GM23248 (cell line): Measurements from ENCODE around the gene STRIT1.

Source experiments
- EZH2 ChIP-seq: fragments of 200-600 bp; sonication (generic); IDR thresholded peaks from 2 replicates; pipeline ENCODE4 v1.6.1; 2018; ENCODE audit warnings: antibody characterized with exemption, mild to moderate bottlenecking; ENCODE audit not compliant: insufficient read depth, poor library complexity, severe bottlenecking
- EZH2phosphoT487 ChIP-seq: fragments of 200-600 bp; sonication (generic); IDR thresholded peaks from 2 replicates; pipeline ENCODE4 v1.6.1; 2018; ENCODE audit warnings: antibody characterized with exemption, moderate library complexity, mild to moderate bottlenecking, low read depth; ENCODE audit not compliant: insufficient read depth

DNA sequence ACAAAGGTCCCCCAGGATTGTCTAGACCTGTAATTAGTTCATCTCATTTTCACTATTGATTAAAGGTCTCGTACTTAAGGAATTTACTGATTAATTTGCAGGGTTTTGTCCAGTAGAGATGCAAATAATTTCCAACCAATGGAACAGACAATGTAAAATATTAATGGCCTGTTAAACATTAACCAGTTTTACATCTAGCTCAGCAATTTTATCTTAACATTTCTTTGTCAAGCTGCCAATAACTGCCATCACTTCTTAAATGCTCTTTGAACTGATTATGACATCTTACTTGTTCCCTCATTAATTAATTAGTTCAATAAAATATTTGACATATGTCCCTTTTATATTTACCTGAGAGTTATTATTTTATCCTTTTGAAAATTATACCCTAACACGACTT, 9.4 kb upstream of the STRIT1 start:
- TF ChIP-seq EZH2 = no peak
- TF ChIP-seq EZH2phosphoT487 = no peak
